LNCaP clone FGC (cell line): ENCODE results near the gene PCCA.

Experiments used
- DNase-seq: peaks from one replicate; pipeline ENCODE4 v3.0.0-alpha.2; 2011; ENCODE audit warnings: low read depth
- H3K4me3 ChIP-seq: 2 replicates; pipeline ENCODE4 v1.5.1; 2011; ENCODE audit warnings: mild to moderate bottlenecking, low read depth, low read length, control low read depth
- TF ChIP-seq, protein P1 (sequence below): IDR thresholded peaks from 2 replicates; pipeline ENCODE4 v1.5.1; 2012; ENCODE audit warnings: mild to moderate bottlenecking; ENCODE audit not compliant: control insufficient read depth, insufficient read depth; ENCODE audit errors: extremely low read depth

PCCA gene

DNA sequence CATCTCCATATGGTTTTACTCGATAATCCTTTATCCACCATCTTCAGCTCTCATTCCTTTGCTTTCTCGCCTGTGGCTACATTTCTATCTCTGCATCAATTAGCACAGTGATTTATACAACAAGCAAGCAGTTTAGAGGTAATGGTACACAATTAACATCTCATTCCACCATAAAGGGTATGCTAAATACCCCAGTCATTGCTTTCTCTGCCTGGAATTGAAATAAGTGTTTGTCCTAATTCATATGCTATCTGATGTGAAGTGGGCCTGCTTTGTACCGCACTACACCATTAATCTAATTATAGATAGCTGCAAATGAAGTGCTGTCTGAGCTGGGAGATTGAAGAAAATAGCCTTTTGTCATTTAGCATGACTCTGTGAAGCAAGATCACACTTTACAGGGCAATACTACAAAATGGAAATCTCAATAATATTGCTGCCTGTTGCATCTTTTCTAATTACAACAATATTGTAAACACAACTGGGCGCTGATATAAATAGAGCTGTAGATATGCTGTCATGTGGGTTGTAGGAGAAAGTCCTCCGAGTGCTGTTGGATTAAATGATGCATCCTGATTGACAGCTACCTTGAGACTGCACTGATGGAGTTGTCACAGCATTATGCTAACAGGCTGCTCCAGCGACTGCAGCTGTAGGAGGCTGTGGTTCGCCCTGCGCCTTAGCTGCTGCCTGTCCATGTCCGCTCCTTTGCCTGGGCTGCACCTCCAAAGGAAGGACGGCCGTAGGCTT, 421.5 kb downstream of the PCCA start:
- TF ChIP-seq, protein P1, sequence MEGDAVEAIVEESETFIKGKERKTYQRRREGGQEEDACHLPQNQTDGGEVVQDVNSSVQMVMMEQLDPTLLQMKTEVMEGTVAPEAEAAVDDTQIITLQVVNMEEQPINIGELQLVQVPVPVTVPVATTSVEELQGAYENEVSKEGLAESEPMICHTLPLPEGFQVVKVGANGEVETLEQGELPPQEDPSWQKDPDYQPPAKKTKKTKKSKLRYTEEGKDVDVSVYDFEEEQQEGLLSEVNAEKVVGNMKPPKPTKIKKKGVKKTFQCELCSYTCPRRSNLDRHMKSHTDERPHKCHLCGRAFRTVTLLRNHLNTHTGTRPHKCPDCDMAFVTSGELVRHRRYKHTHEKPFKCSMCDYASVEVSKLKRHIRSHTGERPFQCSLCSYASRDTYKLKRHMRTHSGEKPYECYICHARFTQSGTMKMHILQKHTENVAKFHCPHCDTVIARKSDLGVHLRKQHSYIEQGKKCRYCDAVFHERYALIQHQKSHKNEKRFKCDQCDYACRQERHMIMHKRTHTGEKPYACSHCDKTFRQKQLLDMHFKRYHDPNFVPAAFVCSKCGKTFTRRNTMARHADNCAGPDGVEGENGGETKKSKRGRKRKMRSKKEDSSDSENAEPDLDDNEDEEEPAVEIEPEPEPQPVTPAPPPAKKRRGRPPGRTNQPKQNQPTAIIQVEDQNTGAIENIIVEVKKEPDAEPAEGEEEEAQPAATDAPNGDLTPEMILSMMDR, result no peak
- no peak for DNase-seq
- H3K4me3 ChIP-seq, result no peak overlapping the region

GRCh38 chr13:100511466-100511865, 422.6 kb downstream of the PCCA start:
- H3K4me3 ChIP-seq, result no peak overlapping the region
- TF ChIP-seq, protein P1, result no peak
- no peak for DNase-seq

DNA sequence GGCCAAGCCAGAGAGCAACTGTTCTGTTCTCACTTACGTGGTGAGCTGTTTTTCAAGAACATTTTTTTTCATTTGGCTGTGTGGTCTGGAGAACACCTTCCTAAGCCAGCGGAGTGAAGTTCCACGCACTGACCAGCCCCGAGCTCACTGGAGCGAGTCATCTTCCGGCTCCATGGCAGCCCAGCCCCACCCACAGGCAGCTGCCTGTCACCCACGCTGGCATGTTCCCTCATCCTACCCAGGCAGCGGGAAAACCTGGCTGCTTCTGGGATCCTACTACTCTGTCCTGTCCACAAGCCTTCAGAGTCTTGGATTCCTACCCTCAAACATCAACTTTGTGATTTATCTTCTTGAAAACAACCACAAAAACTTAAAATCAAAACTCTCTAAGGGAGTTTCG, 423.5 kb downstream of the PCCA start:
- no peak overlapping the region for H3K4me3 ChIP-seq
- TF ChIP-seq, protein P1, result no peak
- DNase-seq, result no peak

DNA sequence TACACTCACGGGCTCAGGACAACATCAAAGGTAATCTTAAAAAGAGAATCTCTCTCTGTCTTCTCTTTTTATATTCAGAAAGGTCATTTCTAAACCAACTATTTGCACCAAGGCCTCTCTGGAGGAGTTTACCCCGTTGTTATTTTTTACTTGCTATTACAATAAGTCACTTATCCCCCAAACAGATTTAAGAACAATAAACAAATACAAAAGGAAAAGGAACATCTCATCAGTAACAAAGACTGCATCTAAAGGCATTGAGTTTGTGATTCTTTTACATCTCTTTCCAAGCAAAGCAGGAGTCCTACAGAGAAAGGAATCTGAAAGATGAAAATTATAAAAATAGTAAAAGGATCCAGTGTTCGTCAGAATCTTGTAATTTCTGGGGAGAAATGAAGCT, 424.3 kb downstream of the PCCA start:
- no peak for DNase-seq
- TF ChIP-seq, protein P1, result no peak
- no peak overlapping the region for H3K4me3 ChIP-seq

- peak; percentile 33 for DNase-seq
- H3K4me3 ChIP-seq, result no peak overlapping the region
- TF ChIP-seq, protein P1, result no peak
Measured at GRCh38 chr13:100513987-100514670, 425.2 kb downstream of the PCCA start.

- TF ChIP-seq, protein P1, result peak; percentile 88
- H3K4me3 ChIP-seq, result no peak overlapping the region
- no peak for DNase-seq
Measured at GRCh38 chr13:100514788-100515409, 426.0 kb downstream of the PCCA start.
